GM19239 (cell line): ENCODE results near the gene LACTB.

Experiments
- DNase-seq: peaks from one replicate; pipeline ENCODE4 v3.0.0; 2011; ENCODE audit warnings: low spot score; ENCODE audit not compliant: insufficient read length
- FAIRE-seq: peaks from 2 replicates; lab custom pipeline; 2011; peaks lifted over from hg19 to GRCh38; lab: Jason Lieb, UNC

LACTB gene

DNA sequence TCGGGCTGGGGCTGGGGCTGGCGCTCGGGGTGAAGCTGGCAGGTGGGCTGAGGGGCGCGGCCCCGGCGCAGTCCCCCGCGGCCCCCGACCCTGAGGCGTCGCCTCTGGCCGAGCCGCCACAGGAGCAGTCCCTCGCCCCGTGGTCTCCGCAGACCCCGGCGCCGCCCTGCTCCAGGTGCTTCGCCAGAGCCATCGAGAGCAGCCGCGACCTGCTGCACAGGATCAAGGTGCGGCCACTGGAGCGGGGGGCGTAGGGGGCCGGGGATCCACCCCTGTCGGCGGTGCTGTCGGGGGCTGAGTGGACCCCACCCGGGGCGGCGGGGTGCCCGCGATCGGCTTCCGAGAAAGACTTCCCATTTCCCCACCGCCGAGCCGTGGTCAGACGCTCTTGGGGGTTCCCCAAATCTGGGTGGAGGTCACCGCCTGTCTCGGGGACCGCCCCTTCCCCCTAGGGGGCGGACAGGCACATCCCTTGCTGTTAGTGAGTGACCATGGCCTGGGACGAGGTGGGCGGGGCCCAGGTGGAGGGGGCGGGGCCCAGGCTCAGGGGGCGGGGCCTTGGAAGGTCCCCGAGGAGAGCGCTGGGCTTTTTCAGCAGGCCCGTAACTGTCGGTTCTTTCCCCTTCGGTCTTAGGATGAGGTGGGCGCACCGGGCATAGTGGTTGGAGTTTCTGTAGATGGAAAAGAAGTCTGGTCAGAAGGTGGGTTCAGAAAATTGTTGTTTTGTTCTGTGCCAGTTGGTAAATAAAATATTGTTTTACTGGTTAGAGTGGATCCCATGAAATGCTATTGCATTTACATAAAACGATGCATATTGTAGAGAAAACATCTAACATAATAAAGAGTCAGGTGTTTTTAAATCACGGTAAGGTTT lies 578 bp downstream of the LACTB start:
- FAIRE-seq: peak; percentile 87

DNA sequence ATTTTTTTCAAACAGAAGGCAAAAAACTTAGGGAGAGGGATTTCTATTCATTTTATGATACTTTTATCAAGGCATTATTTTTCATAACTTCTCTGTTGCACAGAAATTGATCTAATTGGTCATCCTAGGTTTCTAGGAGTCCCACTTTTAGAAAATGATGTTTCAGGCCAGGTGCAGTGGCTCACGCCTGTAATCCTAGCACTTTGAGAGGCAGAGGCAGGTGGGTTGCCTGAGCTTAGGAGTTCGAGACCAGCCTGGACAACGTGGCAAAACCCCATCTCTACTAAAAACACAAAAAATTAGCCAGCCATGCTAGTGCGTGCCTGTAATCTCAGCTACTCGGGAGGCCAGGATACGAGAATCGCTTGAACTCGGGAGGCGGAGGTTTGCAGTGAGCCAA lies 2.8 kb downstream of the LACTB start:
- FAIRE-seq (no peak), DNase-seq (no peak)

More for the DNA sequence above, 578 bp downstream of the LACTB start:
- DNase-seq: peak; percentile 77

DNA sequence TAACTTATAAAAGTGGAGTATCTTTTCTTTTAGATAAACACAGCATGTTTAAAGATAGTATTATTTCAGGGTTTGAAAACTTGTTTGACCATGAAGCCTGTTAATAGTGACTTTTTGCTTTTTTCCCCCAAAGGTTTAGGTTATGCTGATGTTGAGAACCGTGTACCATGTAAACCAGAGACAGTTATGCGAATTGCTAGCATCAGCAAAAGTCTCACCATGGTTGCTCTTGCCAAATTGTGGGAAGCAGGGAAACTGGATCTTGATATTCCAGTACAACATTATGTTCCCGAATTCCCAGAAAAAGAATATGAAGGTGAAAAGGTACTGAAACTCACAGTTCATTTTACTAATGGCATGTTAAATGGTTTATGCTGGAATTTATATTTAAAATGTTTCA lies 5.1 kb downstream of the LACTB start:
- FAIRE-seq (no peak), DNase-seq (no peak)

DNA sequence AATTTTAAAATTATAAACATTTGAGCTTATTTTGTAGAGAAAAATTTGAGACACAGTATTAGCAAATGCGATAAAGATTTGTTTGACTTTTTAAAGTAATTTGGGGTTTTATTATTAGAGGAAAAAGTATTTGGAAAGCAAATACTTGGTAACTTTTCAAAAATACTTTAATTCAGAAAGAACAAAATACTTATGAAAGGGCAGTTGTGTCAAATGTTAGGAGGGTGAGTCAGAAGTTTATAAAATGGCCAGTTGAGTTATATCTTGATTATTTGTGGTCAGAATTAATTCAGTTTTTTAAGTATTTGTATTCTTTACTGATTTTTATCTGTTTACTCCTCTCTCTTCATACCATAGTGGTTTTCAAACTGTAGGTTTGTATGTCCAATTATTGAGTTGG lies 12.1 kb downstream of the LACTB start:
- FAIRE-seq (no peak), DNase-seq (no peak)

DNA sequence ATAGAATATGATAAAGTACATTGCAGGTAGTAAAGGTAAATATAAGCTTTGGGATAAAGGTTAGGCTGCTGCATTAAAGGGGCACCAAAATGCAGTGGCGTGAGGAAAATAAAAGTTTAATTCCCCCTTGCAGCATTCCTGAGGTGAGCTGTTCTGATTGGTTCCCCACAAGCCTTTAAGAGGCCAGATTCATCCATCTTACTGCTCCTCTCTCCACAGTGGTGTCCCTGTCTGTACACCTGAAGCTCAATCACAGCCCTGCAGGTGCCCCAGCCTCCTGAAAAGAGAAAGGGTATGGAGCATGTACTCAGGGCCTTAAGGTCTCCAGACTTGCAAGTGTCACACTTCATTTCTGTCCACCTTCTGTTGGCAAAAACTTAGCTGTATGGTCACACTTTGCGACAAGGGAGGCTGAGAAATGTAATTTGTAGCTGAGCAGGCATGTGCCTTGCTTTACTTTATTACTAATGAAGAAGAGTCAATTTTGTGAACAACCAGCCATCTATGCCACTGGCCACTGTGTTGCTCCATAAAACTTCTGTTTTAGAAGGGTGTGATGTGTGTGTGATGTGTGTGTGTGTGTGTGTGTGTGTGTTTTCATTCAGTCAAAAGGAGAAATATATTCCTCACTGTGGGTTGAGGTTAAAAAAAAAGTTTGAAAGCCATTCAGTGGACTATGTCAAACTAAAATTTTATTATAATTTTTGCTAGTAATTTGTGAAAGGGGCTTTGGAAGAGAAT lies 12.8 kb downstream of the LACTB start:
- DNase-seq: no peak
- FAIRE-seq: no peak

DNA sequence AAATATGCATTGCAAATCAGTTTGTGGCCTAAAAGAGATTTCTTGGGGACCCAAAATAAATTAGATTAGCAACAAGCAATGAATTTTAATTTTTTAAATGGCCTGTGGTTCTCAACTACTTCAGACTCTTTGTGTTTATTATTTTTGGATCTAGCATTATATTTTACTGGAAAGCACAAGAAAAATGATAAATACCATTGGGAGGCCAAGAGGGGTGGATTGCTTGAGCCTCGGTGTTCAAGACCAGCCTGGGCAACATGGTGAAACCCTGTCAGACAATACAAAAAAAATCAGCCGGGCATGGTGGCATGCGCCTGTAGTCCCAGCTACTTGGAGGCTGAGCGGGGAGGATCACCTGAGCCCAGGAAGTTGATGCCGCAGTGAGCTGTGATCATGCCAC lies 13.6 kb downstream of the LACTB start:
- FAIRE-seq (no peak), DNase-seq (no peak)

DNA sequence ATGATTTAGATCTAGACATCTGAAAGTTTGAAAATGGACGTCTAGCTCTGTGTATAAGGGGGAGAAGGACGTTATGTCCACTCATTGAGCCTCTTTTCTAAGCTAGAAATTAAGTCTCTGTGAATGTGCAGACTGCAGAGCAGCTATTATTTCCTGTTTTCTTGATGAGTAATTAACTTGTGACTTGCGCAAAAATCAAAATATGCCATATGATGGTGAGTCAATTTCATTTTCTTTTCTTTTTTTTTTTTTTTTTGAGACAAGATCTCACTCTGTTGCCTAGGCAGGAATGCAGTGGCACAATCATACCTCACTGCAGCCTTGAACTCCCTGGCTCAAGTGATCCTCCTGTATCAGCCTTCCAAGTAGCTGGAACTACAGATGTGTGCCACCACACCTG lies 14.1 kb downstream of the LACTB start:
- no peak for DNase-seq

DNA sequence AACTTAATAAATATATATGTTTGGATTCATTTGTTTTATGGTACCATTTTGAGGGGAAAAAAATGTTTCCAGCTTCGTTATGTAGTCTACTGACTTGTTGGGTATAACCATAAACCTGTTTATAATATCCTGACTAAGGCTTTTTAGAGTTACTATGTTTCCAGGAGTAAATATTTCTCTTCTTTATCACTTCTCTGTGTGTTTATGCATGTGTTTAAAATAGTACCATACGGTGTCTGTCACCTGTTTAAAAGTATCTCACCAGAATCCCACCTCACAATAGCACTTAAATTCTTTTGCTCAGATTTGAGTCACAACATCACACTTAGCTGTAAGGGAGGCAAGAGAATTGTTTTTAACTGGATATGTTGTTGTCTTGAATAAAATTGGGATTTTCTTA lies 15.1 kb downstream of the LACTB start:
- FAIRE-seq: no peak
- no peak for DNase-seq

More for the DNA sequence above, 14.1 kb downstream of the LACTB start:
- FAIRE-seq: no peak

DNA sequence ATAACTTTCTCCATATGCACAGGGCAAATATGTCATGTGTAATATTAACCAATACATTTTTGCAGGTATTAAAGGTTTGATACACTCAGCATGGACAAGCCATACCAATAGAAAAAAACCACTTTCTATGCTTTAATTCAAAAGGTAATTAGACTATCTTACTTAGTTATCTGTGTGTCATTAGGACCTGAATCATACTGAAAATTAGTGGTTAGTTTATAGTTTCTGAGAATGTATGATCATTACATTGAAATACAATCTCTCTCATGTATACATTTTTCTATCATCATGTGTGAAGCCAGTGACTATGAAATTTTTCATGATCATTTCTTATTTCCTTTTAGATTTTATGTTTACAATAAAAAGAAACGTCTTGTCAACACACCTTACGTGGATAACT lies 19.3 kb downstream of the LACTB start:
- FAIRE-seq (no peak), DNase-seq (no peak)

DNA sequence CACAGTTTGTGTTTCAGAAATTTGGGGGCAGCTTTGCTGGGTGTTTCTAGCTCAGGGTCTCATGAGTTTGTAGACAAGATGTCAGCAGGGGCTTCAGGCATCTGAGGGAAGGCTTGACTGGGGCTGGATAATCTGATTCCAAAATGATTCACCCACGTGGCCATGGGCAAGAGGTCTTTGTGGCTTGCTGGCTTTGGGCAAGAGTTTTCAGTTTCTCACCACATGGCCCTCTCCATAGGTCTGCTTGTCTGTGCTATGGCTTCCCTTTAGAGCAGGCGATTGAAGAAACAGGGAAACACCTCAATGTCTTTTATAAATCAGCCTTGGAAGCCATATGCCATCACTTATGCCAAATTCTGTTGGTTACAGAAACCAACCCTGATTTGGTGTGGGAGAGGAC lies 23.8 kb downstream of the LACTB start:
- FAIRE-seq (no peak), DNase-seq (no peak)

DNA sequence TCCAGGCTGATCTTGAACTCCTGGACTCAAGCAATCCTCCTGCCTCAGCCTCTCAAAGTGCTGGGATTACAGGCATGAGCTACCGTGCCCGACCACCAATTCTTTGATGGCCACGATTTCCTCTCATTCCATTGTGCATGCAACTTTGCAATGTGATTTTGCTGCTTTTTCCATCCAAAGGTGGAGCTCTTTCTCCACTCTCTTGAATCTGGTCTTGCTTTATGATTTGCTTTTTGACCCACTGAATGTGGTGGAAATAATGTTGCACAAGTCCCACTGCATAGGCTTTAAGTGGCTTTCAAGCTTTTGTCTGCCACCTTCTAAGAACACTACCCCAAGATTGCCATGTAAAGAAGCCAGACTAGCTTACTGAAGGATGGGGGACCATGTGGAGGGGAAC lies 25.0 kb downstream of the LACTB start:
- FAIRE-seq (no peak), DNase-seq (no peak)

DNA sequence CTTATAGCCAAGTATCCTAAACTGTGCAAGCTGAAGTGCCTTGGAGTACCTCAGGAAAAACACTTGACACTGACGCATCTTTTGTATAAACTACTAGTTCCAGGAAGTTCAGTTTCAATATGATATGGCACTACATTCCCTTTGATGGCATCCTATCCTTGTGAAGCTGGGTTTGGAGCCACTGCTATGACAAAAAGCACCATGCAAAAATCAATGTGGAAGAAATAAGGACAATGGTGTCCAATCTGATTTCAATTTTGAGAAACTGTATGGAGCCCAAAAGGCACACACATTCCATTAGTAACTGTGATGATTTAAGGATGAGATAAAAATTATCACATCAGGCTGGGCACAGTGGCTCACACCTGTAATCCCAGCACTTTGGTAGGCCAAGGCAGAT lies 30.0 kb downstream of the LACTB start:
- no peak for FAIRE-seq
- no peak for DNase-seq

DNA sequence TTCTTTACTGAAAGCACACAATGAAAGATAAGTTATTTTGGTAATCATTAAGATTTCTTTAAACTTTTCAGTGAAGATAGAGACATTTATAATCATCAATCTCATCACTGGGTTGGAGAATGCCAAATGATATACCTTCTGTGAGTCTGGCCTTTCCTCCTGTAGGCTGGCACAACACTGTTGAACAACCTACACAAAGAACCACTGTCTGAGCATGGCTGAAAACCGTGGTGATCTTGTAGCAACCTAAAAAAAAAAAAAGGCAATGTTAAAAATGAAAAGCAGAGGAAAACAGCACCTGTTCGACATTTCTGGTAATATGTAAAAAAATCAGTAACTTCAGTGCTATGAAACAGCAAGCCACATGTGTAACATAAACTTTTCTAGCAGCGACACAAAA lies 33.8 kb downstream of the LACTB start:
- DNase-seq (no peak), FAIRE-seq (no peak)

DNA sequence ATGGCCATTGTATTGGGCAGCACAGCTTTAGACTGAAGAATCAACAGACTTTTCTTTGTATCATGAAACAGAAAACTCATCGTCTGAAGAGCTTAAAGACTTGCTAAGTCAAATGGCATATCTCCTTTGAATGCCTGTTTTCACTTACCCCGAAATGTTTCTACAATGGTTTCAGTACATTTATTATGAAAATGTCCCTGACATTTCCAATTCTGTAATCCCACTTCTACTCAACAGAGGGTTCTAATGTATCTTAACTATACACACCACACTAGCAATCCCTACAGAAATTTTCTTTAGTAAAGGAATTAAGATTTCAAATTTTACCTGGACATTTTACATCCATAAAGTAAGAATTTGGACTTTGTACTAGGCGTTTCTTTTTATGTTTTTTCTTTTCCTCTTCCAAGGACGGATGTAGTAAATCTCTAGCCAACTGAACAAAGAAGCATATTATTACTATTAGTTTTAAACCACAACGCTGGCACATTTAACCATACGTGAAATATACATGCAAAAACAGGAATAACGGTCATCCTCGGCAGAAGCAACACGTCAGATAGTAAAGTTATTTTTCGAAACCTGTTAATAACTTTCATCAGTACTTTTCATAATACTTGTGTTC lies 34.5 kb downstream of the LACTB start:
- DNase-seq (no peak), FAIRE-seq (peak; percentile 91)

DNA sequence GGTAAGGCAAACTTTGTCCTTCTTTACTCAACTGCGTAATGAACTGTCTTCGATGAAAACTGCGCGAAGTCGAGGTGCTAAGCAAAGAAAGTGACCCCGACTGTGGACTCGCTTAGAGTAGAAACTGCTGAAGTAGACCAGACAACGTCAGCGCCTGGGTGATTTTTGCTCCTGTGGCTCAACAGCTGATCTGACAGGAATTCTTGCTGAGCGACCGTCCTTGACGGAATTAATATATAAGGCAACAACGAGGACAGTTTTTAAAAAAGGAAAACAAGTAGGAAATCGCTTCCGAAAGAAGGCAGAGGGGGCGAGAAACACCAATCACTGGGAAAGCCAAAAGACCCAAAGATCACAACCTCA lies 35.1 kb downstream of the LACTB start:
- DNase-seq (no peak), FAIRE-seq (no peak)

DNA sequence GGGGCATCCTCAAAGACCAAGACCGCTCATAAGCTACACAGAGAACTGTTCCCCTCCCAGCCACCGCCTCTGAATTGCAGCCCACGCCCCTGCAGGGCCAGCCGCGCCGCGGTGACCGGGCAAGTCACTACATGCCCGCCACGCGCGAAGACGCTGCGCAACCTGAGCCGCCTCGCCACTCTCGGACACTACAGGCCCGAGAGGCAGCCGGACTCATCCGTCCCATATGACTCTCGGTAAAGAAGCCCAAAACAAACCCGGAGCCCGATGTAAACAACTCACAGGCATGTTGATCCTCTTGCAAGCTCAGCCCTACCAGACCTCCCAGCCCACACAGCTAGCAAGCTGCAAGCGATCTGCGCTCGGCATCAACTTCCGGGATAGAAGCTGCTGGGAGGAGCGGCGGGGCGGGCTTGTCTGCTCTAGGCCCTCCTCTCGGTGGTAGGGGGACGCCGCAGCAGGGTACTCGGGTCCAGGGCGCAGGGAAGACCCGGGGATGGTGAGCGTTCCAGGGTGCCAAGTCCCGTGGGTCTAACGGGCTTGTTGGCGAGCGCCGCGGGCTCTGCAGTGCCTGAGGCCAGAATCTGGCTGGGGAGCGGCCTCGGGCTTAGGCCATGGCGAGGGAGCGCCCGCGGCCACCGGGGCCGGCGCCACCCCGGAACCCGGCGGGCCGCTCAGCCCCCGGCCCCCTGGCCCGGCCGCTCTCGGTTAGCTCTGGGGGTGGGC lies 35.6 kb downstream of the LACTB start, which contains the start of gene RPS27L:
RPS27L (minus strand) TSS at position 360 of the 726 bp plus-strand sequence; CDS start at position 288, 72 bp downstream.
- peak; percentile 93 for DNase-seq

DNA sequence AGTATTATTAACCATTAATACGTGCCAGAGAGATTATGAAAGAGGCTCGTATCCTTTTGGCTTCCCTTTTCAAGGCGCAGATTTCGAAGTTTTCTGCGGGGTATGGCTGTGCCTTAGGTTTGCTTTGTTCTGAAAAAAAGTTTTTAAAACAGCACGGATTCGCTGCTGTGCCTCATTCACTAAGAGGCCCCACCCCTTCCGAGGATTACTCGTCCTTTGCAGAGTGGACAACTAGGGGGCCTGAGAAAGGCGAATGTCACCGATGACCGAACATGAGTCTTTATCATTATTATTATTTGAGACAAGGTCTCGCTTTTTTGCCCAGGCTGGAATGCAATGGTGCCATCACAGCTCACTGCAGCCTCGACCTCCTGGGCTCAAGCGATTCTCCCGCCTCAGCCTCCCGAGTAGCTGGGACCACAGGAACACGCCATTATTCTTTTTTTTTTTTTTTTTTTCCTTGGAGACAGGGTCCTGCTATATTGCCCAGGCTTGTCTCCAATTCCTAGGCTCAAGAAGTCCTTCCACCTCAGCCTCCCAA lies 36.3 kb downstream of the LACTB start:
- DNase-seq (peak; percentile 29), FAIRE-seq (peak; percentile 58)

More for the DNA sequence above, 35.6 kb downstream of the LACTB start, which contains the start of gene RPS27L:
- peak; percentile 92 for FAIRE-seq

DNA sequence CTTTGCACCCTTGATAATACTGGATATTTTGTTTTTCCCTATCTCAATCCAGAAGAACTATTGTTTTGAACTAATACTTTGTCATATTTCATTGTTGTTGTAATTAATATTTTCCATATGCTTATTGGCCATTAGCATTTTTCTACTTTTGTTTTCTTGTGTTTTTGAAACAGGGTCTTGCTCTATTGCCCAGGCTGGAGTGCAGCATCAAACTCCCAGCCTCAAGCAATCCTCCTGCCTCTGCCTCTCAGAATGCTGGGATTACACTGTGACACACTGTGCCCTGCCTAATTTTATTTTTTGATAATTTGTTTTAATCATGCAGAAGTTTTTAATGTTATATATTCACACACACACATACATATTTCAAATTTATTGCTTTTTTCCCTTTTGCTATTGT lies 39.0 kb downstream of the LACTB start:
- no peak for FAIRE-seq
- no peak for DNase-seq

DNA sequence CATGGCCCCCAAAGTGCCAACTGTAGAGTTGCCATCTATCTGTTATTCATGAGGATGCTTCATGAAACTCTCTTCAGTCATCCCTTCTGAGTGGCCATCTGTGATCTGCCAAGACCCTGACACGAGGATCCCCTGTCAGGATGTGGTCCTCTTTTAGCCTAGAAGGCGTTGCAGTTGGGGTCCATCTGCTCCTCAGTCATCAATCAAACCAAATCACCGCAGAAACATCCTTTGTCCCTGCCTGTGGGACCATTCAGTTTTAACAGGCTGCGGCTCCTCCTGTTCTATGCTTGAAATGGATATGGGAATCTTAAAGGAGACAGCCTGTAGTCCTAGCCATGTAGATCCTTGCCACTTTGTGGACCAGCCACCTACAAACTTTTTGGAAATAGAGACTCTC lies 41.6 kb downstream of the LACTB start:
- FAIRE-seq: no peak
- no peak for DNase-seq
